ENCODE data around the gene TFF1.

TFF1 gene

GRCh38 chr21:42403611-42404231 is 37.4 kb upstream of the TFF1 start, which contains the start of gene UBASH3A:
TSS of gene UBASH3A (plus strand) at chr21:42403902. CDS start at chr21:42403946, 44 bp downstream.
- H2BK15ac ChIP-seq (ENCODE audit: low read depth, poor library complexity, severe bottlenecking): no peak within 1 kb of the TSS
- no peak within 1 kb of the TSS for H4K8ac ChIP-seq (ENCODE audit: low read length)
- no peak within 1 kb of the TSS for H4K91ac ChIP-seq (ENCODE audit: low read length)
- H3K23ac ChIP-seq (ENCODE audit: low read length in 2 of 2): no peak within 1 kb of the TSS
- H3K27ac ChIP-seq (ENCODE audit: low read length, poor library complexity, severe bottlenecking): no peak within 1 kb of the TSS
- H2BK120ac ChIP-seq (ENCODE audit: low read depth, low read length): no peak within 1 kb of the TSS
- H2AFZ ChIP-seq (ENCODE audit: low read depth, low read length): no peak within 1 kb of the TSS
- H2BK5ac ChIP-seq (ENCODE audit: low read depth, low read length, poor library complexity, severe bottlenecking): peak within 1 kb of the TSS; percentile 36
- no peak for DNase-seq
- H2AK5ac ChIP-seq (ENCODE audit: low read length, severe bottlenecking): no peak within 1 kb of the TSS
- 91% methylated on average over 20 of the region's 21 CpGs for WGBS
- H3K4ac ChIP-seq (ENCODE audit: low read depth in 1 of 2, low read length in 2 of 2): no peak within 1 kb of the TSS
- H3K14ac ChIP-seq (ENCODE audit: low read length in 2 of 2): no peak within 1 kb of the TSS
- H3K27me3 ChIP-seq (ENCODE audit: control insufficient read depth in 1 of 2, insufficient read depth in 1 of 2, low read length in 2 of 2): peaks cover 4 to 36% of the 10 kb centered on the region in 2 experiments
- H3K9me3 ChIP-seq (ENCODE audit: control insufficient read depth, low read length): peaks cover 6% of the 10 kb centered on the region
- H3K4me1 ChIP-seq (ENCODE audit: control insufficient read depth, insufficient read depth, low read depth, low read length): peaks cover 2% of the 10 kb centered on the region
- H2BK12ac ChIP-seq (ENCODE audit: low read length in 2 of 2): no peak within 1 kb of the TSS
- H3K4me2 ChIP-seq (ENCODE audit: low read length, poor library complexity, severe bottlenecking): no peak within 1 kb of the TSS
- H3K79me1 ChIP-seq (replicated peaks; ENCODE audit: low read length, poor library complexity, severe bottlenecking): no peaks in the 10 kb centered on the region
- H3K36me3 ChIP-seq (ENCODE audit: control insufficient read depth in 1 of 2, insufficient read depth in 2 of 2, low read depth in 1 of 2, low read length in 2 of 2): no peaks in the 10 kb centered on the region
- H3K18ac ChIP-seq (ENCODE audit: low read depth in 1 of 2, low read length in 2 of 2): no peak within 1 kb of the TSS
- peak within 1 kb of the TSS in 1 of 2 experiments; percentile 16 for H3K4me3 ChIP-seq (ENCODE audit: insufficient read depth in 1 of 2, low read depth in 1 of 2, low read length in 2 of 2)
- no peak within 1 kb of the TSS for H3K9ac ChIP-seq (ENCODE audit: low read length)

DNA sequence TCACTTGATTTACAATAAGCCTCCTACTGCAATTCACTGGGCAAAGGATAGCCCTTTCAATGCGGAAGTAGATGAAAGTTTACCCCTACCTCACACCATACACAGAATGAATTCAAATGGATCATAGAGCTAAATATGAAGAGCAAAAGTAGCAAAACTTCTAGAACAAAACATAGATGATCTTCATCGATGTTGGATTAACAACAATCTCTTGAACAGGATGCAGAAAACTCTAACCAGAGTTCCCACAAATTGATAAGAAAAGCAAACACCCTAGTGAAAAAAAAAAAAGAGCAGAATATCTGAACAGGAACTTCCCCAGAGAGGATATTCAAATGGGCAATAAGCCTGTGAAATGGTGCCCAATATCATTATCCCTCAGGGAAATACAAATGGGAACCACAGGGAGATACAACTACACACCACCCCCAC is 35.5 kb upstream of the TFF1 start:
- no peak for DNase-seq
- Histone ChIP-seq H2BK5ac (ENCODE audit: low read depth, low read length, poor library complexity, severe bottlenecking) (no peak overlapping the region), H2BK15ac (ENCODE audit: low read depth, poor library complexity, severe bottlenecking) (no peak overlapping the region), H4K91ac (ENCODE audit: low read length) (no peak overlapping the region), H2AFZ (ENCODE audit: low read depth, low read length) (no peak overlapping the region), H3K79me1 (replicated peaks; ENCODE audit: low read length, poor library complexity, severe bottlenecking) (no peaks in the 10 kb centered on the region), H3K23ac (ENCODE audit: low read length in 2 of 2) (no peak overlapping the region), H2BK120ac (ENCODE audit: low read depth, low read length) (no peak overlapping the region), H3K27me3 (ENCODE audit: control insufficient read depth in 1 of 2, insufficient read depth in 1 of 2, low read length in 2 of 2) (peaks cover under 1 to 35% of the 10 kb centered on the region in 2 experiments), H3K4me2 (ENCODE audit: low read length, poor library complexity, severe bottlenecking) (no peak overlapping the region), H2BK12ac (ENCODE audit: low read length in 2 of 2) (no peak overlapping the region), H3K9ac (ENCODE audit: low read length) (no peak overlapping the region), H3K18ac (ENCODE audit: low read depth in 1 of 2, low read length in 2 of 2) (no peak overlapping the region), H3K27ac (ENCODE audit: low read length, poor library complexity, severe bottlenecking) (no peak overlapping the region), H3K36me3 (ENCODE audit: control insufficient read depth in 1 of 2, insufficient read depth in 2 of 2, low read depth in 1 of 2, low read length in 2 of 2) (no peaks in the 10 kb centered on the region), H4K8ac (ENCODE audit: low read length) (no peak overlapping the region), H2AK5ac (ENCODE audit: low read length, severe bottlenecking) (no peak overlapping the region), H3K4me1 (ENCODE audit: control insufficient read depth, insufficient read depth, low read depth, low read length) (peaks cover 2% of the 10 kb centered on the region), H3K4ac (ENCODE audit: low read depth in 1 of 2, low read length in 2 of 2) (no peak overlapping the region), H3K4me3 (ENCODE audit: insufficient read depth in 1 of 2, low read depth in 1 of 2, low read length in 2 of 2) (no peak overlapping the region), H3K9me3 (ENCODE audit: control insufficient read depth, low read length) (peaks cover 6% of the 10 kb centered on the region), H3K14ac (ENCODE audit: low read length in 2 of 2) (no peak overlapping the region)
- 94% methylated on average over 2 of the region's 2 CpGs for WGBS

DNA sequence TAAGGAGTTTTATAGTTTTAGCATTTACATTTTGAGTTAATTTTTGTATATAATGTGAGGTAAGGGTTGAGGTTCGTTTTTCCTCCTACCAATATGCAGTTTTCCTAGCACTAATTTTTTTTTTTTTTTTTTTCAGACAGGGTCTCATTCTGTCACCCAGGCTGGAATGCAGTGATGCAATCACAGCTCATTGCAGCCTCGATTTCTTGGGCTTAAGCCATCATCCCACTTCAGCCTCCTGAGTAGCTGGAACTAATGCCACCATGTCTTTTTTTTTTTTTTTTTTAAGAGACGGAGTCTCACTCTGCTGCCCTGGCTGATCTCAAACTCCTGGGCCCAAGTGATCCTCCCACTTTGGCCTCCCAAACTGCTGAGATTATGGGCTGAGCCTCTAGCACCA is 34.8 kb upstream of the TFF1 start:
- Histone ChIP-seq H4K8ac (ENCODE audit: low read length) (no peak overlapping the region), H3K4me2 (ENCODE audit: low read length, poor library complexity, severe bottlenecking) (no peak overlapping the region), H2AFZ (ENCODE audit: low read depth, low read length) (no peak overlapping the region), H3K4me1 (ENCODE audit: control insufficient read depth, insufficient read depth, low read depth, low read length) (peaks cover 2% of the 10 kb centered on the region), H3K4ac (ENCODE audit: low read depth in 1 of 2, low read length in 2 of 2) (no peak overlapping the region), H3K18ac (ENCODE audit: low read depth in 1 of 2, low read length in 2 of 2) (no peak overlapping the region), H3K27me3 (ENCODE audit: control insufficient read depth in 1 of 2, insufficient read depth in 1 of 2, low read length in 2 of 2) (peaks cover 0 to 37% of the 10 kb centered on the region in 2 experiments), H2BK5ac (ENCODE audit: low read depth, low read length, poor library complexity, severe bottlenecking) (no peak overlapping the region), H3K23ac (ENCODE audit: low read length in 2 of 2) (no peak overlapping the region), H2BK15ac (ENCODE audit: low read depth, poor library complexity, severe bottlenecking) (no peak overlapping the region), H3K36me3 (ENCODE audit: control insufficient read depth in 1 of 2, insufficient read depth in 2 of 2, low read depth in 1 of 2, low read length in 2 of 2) (no peaks in the 10 kb centered on the region), H3K4me3 (ENCODE audit: insufficient read depth in 1 of 2, low read depth in 1 of 2, low read length in 2 of 2) (no peak overlapping the region), H3K9ac (ENCODE audit: low read length) (no peak overlapping the region), H2AK5ac (ENCODE audit: low read length, severe bottlenecking) (no peak overlapping the region), H3K79me1 (replicated peaks; ENCODE audit: low read length, poor library complexity, severe bottlenecking) (no peaks in the 10 kb centered on the region), H3K9me3 (ENCODE audit: control insufficient read depth, low read length) (peaks cover 6% of the 10 kb centered on the region), H3K27ac (ENCODE audit: low read length, poor library complexity, severe bottlenecking) (no peak overlapping the region), H3K14ac (ENCODE audit: low read length in 2 of 2) (no peak overlapping the region), H2BK12ac (ENCODE audit: low read length in 2 of 2) (no peak overlapping the region), H2BK120ac (ENCODE audit: low read depth, low read length) (no peak overlapping the region), H4K91ac (ENCODE audit: low read length) (no peak overlapping the region)
- DNase-seq: no peak
- WGBS: 19% methylated on average over 2 of the region's 3 CpGs

DNA sequence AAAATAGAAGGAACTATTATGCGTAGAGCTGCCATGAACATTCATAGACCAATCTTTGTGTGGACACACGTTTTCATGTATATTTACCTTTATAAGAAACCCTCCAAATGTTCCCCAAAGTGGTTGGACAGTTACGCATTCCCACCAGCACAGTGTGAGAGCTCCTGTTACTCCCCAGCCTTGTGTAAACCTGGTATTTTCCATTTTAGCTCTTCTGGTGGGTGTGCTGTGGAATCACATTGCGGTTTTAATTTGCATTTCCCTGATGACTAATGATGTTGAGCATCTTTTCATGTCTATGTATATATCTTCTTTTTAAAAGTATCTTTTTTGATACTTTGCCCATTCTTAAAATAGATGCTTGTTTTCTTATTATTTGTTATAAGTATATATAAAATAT is 34.2 kb upstream of the TFF1 start:
- WGBS: 77% methylated on average over 3 of the region's 4 CpGs

More for the DNA sequence above, 34.2 kb upstream of the TFF1 start:
- H2BK120ac ChIP-seq (ENCODE audit: low read depth, low read length): no peak overlapping the region
- H3K23ac ChIP-seq (ENCODE audit: low read length in 2 of 2): no peak overlapping the region
- H2BK15ac ChIP-seq (ENCODE audit: low read depth, poor library complexity, severe bottlenecking): no peak overlapping the region
- no peak overlapping the region for H3K4ac ChIP-seq (ENCODE audit: low read depth in 1 of 2, low read length in 2 of 2)
- H3K4me3 ChIP-seq (ENCODE audit: insufficient read depth in 1 of 2, low read depth in 1 of 2, low read length in 2 of 2): no peak overlapping the region
- H3K36me3 ChIP-seq (ENCODE audit: control insufficient read depth in 1 of 2, insufficient read depth in 2 of 2, low read depth in 1 of 2, low read length in 2 of 2): no peaks in the 10 kb centered on the region
- no peaks in the 10 kb centered on the region for H3K79me1 ChIP-seq (replicated peaks; ENCODE audit: low read length, poor library complexity, severe bottlenecking)
- no peak overlapping the region for H3K14ac ChIP-seq (ENCODE audit: low read length in 2 of 2)
- H3K9me3 ChIP-seq (ENCODE audit: control insufficient read depth, low read length): peaks cover 6% of the 10 kb centered on the region
- no peak overlapping the region for H3K18ac ChIP-seq (ENCODE audit: low read depth in 1 of 2, low read length in 2 of 2)
- H2BK12ac ChIP-seq (ENCODE audit: low read length in 2 of 2): no peak overlapping the region
- H3K4me2 ChIP-seq (ENCODE audit: low read length, poor library complexity, severe bottlenecking): no peak overlapping the region
- no peak overlapping the region for H4K91ac ChIP-seq (ENCODE audit: low read length)
- no peak overlapping the region for H2AK5ac ChIP-seq (ENCODE audit: low read length, severe bottlenecking)
- H4K8ac ChIP-seq (ENCODE audit: low read length): no peak overlapping the region
- no peak overlapping the region for H3K27ac ChIP-seq (ENCODE audit: low read length, poor library complexity, severe bottlenecking)
- no peak overlapping the region for H3K9ac ChIP-seq (ENCODE audit: low read length)
- H2AFZ ChIP-seq (ENCODE audit: low read depth, low read length): no peak overlapping the region
- H3K4me1 ChIP-seq (ENCODE audit: control insufficient read depth, insufficient read depth, low read depth, low read length): peaks cover 2% of the 10 kb centered on the region
- peak; percentile 1 for DNase-seq
- peaks cover 0 to 41% of the 10 kb centered on the region in 2 experiments for H3K27me3 ChIP-seq (ENCODE audit: control insufficient read depth in 1 of 2, insufficient read depth in 1 of 2, low read length in 2 of 2)
- H2BK5ac ChIP-seq (ENCODE audit: low read depth, low read length, poor library complexity, severe bottlenecking): no peak overlapping the region
